Activated naive CD4-positive, alpha-beta T cell treated with anti-CD3 and anti-CD28 coated beads, Interleukin-2, amount 10 ng/mL, durations not matched to agents 7 days and 5 days (primary cell): ENCODE measurements around the gene NDOR1.

ENCODE experiments used
- CTCF ChIA-PET: fragments of 350-600 bp; sonication (Branson Sonifier 250); formaldehyde crosslinking; loops from one replicate; lab custom pipeline; 2021; ENCODE audit warnings: antibody characterized with exemption; lab: Charles Lee
- DNase-seq: peaks from one replicate; pipeline ENCODE4 v3.0.0-alpha.2; 2020
- H3K27ac Mint-ChIP-seq: one replicate; pipeline ENCODE4 v1.8.0; 2021; ENCODE audit warnings: mild to moderate bottlenecking, moderate library complexity, mixed read lengths
- H3K27me3 Mint-ChIP-seq: one replicate; pipeline ENCODE4 v1.8.0; 2021; ENCODE audit warnings: mild to moderate bottlenecking, mixed read lengths
- H3K36me3 Mint-ChIP-seq: one replicate; pipeline ENCODE4 v1.8.0; 2021; ENCODE audit warnings: mixed read lengths
- H3K4me1 Mint-ChIP-seq: one replicate; pipeline ENCODE4 v1.8.0; 2021; ENCODE audit warnings: mixed read lengths
- H3K4me3 Mint-ChIP-seq: one replicate; pipeline ENCODE4 v1.8.0; 2021; ENCODE audit warnings: mild to moderate bottlenecking, moderate library complexity, mixed read lengths
- H3K9me3 Mint-ChIP-seq: one replicate; pipeline ENCODE4 v1.8.0; 2021; ENCODE audit warnings: mixed read lengths

The NDOR1 gene

DNA sequence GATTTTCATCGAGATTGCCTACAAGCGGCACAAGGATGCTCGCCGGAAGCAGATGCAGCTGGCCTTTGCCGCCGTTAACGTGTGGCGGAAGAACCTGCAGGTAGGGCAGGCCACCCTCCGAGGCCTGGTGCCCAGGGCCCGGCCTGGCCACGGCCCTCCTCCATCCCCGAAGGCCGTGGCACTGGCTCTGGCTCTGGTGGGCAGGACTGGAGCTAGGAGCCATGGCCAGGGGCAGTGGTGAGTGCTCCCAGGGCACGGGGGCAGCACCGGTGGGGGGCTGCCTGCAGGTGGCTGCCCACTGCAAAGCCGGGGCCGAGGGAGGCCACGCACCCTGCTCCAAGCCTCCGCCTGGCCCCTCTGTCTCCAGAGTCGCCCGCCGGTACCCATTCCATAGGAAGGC, 41.7 kb upstream of the NDOR1 start:
- H3K4me3 Mint-ChIP-seq = no peak overlapping the region
- no peaks in the 10 kb centered on the region for H3K9me3 Mint-ChIP-seq
- CTCF ChIA-PET = interaction anchor here (1.3 to 1.4 kb wide), 2 partner anchors 12 to 73 kb away, joined by 4 to 8 read pairs; no protein-coding TSS in a partner anchor
- no peak for DNase-seq
- peaks cover 97% of the 10 kb centered on the region for H3K27me3 Mint-ChIP-seq
- no peak overlapping the region for H3K27ac Mint-ChIP-seq
- peaks cover 7% of the 10 kb centered on the region for H3K4me1 Mint-ChIP-seq
- no peaks in the 10 kb centered on the region for H3K36me3 Mint-ChIP-seq

DNA sequence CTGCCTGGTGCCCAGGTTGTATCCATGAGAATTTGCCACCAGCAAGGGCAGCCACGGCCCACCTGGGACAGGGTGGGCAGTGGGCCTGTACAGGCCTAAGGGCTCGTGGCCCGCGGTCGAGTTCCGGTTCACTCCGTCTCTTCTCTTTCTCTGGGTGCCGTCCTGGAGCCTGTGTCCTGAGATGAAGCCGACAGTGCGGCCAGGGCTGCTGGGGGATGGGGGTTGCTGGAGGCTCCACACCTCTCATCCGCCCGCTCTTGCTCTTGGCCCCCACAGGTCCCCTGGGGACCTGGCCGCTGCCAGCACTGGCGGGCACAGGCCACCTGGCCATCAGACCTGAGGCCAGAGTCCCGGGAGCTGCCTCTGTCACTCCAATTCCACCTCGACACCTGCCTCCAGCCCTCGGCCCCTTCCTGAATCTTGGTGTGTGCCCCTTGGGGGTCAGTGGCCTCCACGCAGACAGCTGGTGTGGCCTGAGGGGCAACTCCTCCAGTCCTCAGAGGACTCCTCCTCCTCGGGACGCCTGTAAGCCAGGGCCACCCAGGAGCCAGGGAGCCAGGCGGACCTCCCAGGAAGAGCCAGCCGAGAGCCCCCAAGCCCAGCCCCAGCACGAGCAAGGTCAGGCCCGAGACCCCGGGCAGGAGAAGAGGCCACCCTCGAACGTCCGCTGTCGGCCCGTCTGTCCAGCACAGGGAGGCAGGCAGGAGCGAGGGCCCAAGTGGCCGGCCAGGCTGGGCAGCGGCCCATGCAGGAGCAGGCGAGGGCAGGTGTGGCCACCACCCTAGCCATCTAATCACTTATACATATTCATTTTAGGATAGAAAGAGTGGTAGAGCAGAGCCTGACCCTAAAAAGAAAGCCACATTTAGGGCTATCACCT, 40.9 kb upstream of the NDOR1 start:
- Mint-ChIP-seq H3K9me3 (no peaks in the 10 kb centered on the region), H3K4me3 (no peak overlapping the region), H3K27ac (no peak overlapping the region), H3K4me1 (peaks cover 2% of the 10 kb centered on the region), H3K36me3 (no peaks in the 10 kb centered on the region), H3K27me3 (peaks cover 97% of the 10 kb centered on the region)
- DNase-seq = no peak
- CTCF ChIA-PET = interaction anchor here (1.4 kb wide), 1 partner anchor 72 kb away, joined by 4 read pairs; no protein-coding TSS in a partner anchor

DNA sequence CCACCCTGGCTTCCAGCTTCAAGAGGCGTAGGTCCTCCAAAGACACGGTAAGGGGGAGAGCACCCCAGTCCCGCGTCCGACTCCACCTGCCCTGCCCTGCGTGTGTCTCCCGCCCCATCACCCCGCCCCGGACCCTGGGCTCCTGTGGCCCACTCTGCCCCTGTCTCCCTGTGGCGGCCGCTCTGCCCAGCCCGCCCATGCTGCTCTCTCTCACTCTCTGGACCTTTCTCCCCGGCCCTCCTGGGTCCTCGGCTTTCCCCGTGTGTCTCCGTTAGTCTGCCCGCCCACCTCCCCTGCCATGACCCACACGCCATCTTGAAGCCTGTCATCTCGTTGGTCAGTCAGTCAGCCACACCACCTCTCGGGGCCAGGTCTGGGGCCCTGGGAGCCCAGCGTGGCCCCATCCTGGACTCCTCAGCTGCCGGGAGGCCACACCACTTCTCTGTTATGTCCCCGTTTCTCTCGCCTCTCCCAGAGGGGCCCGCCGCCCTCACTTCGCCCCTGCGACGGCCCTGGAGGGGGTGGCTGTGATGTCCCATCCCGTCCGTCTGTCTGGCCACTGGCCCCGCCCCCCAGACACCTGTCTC, 40.2 kb upstream of the NDOR1 start:
- DNase-seq = no peak
- no peak overlapping the region for H3K4me3 Mint-ChIP-seq
- peaks cover 2% of the 10 kb centered on the region for H3K4me1 Mint-ChIP-seq
- H3K27ac Mint-ChIP-seq = no peak overlapping the region
- H3K27me3 Mint-ChIP-seq = peaks cover 96% of the 10 kb centered on the region
- CTCF ChIA-PET = no interaction called here
- no peaks in the 10 kb centered on the region for H3K36me3 Mint-ChIP-seq
- no peaks in the 10 kb centered on the region for H3K9me3 Mint-ChIP-seq

DNA sequence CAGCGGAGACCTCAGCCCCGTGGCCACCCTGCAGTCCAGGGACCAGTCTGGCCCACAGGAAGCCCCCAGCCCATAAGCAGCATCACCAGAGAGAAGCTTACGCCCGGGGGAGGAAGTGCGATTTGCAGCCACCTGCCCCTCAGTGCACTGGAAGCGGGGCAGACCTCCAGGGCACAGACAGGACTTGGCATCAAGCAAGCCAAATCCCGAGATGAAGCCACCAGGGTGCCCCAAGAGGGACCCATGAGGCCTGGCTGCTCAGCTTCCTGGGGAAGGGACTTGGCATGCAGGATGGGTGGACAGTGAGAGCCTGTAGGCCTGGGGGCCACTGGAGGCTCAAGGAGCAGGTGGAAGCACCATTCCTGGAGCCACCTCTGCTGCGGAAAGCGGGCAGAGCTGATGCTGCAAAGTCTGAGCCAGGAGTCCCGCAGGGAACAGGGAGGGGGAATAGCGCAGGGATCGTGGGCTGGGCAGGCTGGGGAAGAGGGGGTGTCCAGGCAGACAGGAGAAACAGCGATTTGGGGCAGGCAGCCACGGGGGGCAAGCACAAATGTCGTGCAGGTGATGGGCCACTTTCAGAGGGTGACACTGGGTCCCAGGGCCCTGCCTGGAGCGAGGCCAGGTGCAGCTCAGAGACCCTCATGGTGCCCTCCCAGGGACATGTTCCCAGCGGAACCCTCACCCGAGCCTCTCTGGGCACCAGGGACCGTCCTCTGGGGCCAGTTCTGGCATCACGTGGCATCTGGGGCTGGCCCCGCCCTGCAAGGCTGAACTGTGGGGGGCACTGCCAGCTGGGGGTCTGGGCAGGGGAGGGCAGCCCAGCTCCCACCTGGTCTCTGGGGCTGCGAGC, 38.9 kb upstream of the NDOR1 start:
- CTCF ChIA-PET = no interaction called here
- H3K4me1 Mint-ChIP-seq = peaks cover 2% of the 10 kb centered on the region
- no peak for DNase-seq
- H3K9me3 Mint-ChIP-seq = no peaks in the 10 kb centered on the region
- no peak overlapping the region for H3K4me3 Mint-ChIP-seq
- H3K27ac Mint-ChIP-seq = no peak overlapping the region
- peaks cover 96% of the 10 kb centered on the region for H3K27me3 Mint-ChIP-seq
- no peaks in the 10 kb centered on the region for H3K36me3 Mint-ChIP-seq

DNA sequence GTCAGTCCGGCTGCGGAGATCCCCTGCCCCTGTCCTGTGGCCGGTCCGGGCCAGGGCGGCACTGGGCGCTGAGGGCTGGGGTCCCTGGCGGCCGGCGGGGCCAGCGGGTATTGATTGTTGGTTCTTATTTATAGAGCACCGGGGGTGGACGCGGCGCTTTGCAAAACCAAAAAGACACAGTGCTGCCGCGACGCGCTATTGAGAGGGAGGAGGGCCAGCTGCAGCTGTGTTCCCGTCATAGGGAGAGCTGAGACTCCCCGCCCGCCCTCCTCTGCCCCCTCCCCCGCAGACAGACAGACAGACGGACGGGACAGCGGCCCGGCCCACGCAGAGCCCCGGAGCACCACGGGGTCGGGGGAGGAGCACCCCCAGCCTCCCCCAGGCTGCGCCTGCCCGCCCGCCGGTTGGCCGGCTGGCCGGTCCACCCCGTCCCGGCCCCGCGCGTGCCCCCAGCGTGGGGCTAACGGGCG, 38.2 kb upstream of the NDOR1 start:
- Mint-ChIP-seq H3K4me3 (no peak overlapping the region), H3K36me3 (no peaks in the 10 kb centered on the region), H3K4me1 (peaks cover 2% of the 10 kb centered on the region), H3K9me3 (no peaks in the 10 kb centered on the region), H3K27ac (no peak overlapping the region), H3K27me3 (peaks cover 96% of the 10 kb centered on the region)
- no peak for DNase-seq
- CTCF ChIA-PET = no interaction called here

DNA sequence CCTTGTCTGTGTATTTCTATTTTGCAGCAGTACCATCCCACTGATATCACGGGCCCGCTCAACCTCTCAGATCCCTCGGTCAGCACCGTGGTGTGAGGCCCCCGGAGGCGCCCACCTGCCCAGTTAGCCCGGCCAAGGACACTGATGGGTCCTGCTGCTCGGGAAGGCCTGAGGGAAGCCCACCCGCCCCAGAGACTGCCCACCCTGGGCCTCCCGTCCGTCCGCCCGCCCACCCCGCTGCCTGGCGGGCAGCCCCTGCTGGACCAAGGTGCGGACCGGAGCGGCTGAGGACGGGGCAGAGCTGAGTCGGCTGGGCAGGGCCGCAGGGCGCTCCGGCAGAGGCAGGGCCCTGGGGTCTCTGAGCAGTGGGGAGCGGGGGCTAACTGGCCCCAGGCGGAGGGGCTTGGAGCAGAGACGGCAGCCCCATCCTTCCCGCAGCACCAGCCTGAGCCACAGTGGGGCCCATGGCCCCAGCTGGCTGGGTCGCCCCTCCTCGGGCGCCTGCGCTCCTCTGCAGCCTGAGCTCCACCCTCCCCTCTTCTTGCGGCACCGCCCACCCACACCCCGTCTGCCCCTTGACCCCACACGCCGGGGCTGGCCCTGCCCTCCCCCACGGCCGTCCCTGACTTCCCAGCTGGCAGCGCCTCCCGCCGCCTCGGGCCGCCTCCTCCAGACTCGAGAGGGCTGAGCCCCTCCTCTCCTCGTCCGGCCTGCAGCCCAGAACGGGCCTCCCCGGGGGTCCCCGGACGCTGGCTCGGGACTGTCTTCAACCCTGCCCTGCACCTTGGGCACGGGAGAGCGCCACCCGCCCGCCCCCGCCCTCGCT, 37.5 kb upstream of the NDOR1 start:
- Mint-ChIP-seq H3K36me3 (no peaks in the 10 kb centered on the region), H3K4me1 (peaks cover 2% of the 10 kb centered on the region), H3K27ac (no peak overlapping the region), H3K27me3 (peaks cover 96% of the 10 kb centered on the region), H3K4me3 (no peak overlapping the region), H3K9me3 (no peaks in the 10 kb centered on the region)
- DNase-seq = no peak
- CTCF ChIA-PET = no interaction called here

DNA sequence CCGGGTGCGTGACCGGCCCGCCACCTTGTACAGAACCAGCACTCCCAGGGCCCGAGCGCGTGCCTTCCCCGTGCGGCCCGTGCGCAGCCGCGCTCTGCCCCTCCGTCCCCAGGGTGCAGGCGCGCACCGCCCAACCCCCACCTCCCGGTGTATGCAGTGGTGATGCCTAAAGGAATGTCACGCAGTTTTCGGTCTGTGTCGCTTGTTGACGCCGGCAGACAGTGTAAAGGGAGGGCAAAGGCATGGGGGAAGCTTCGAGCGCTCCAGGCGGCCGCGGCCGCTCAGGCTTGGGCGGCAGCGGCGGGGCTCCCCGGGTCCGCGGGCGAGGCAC, 37.0 kb upstream of the NDOR1 start:
- Mint-ChIP-seq H3K27me3 (peaks cover 96% of the 10 kb centered on the region), H3K27ac (no peak overlapping the region), H3K4me1 (peaks cover 4% of the 10 kb centered on the region), H3K36me3 (no peaks in the 10 kb centered on the region), H3K4me3 (no peak overlapping the region), H3K9me3 (no peaks in the 10 kb centered on the region)
- no peak for DNase-seq
- CTCF ChIA-PET = interaction anchor here (1.2 kb wide), 1 partner anchor 11 kb away, joined by 3 read pairs; no protein-coding TSS in a partner anchor

DNA sequence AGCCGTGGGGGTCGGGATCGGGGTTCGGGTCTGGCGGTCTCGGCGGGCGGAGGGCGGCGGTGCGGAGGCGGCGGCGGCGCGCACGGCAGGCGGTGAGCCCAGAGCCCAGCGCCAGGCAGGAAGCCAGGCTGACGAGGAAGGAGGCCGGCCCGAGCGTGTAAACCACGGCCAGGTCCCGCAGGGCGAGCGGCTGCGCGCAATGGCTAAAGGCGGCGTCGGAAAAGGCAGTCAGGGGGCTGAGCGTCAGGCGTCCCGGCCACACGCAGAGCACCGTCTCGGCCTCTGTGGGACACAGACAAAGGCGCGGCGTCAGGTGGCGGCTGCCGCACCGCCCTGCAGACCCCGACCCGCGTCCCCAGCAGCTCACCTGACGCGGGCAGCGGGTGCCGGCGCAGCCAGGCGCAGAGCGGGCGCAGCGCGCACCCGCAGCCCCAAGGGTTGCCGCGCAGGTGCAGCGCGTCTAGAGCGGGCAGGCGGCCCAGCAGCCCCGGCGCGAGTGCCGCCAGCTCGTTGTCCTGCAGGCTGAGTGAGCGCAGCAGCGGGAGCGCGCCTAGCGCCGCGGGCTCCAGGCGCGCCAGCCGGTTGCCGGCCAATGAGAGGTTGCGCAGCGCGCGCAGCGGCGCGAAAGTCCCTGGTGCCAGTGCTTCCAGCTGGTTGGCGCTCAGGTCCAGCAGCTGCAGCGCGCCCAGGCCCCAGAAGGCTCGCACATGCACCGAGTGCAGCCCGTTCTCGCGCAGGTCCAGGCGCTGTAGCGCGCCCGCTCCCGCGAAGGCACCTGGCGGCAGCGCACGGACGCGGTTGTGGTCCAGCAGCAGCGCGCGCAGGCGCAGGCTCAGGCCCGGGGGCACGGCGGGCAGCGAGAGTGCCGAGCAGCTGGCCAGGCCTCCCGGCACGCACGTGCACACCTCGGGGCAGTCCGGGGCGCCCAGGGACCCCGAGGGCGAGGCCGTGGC, 36.3 kb upstream of the NDOR1 start:
- CTCF ChIA-PET = interaction anchor here (1.2 kb wide), 1 partner anchor 11 kb away, joined by 3 read pairs; no protein-coding TSS in a partner anchor
- H3K27me3 Mint-ChIP-seq = peaks cover 98% of the 10 kb centered on the region

DNA sequence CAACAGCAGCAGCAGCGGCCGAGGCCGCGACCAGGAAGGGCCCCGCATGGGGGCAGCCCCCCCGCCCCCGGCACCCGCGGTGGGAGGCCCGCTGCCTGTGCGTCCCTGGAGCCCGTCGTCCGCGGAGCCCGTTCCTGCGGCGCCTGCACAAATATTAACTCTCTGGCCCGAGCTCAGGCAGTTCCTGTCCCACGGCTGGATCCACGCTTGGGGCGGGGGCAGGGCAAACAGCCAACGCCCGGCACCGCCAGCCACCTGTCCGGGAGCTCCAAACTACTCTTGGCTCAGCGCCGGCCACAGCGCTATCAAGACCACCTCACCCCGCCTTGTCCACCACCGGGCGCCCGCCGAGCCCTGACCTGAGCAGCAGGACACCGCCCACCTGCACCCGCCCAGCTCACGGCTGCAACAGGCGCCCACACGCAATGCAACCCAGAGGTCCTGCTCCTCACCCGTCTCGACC, 35.6 kb upstream of the NDOR1 start, which contains the start of gene LRRC26:
LRRC26 (minus strand) TSS at position 156 of the 463 bp plus-strand sequence; CDS start at position 48, 108 bp downstream.
- peaks cover 98% of the 10 kb centered on the region for H3K27me3 Mint-ChIP-seq
- peak within 1 kb of the TSS; percentile 60 for H3K4me3 Mint-ChIP-seq
- no peak for DNase-seq
- no peaks in the 10 kb centered on the region for H3K9me3 Mint-ChIP-seq
- H3K36me3 Mint-ChIP-seq = no peaks in the 10 kb centered on the region
- CTCF ChIA-PET = interaction anchor here (1.0 to 1.2 kb wide), 2 partner anchors 12 to 123 kb away, joined by 3 read pairs; no protein-coding TSS in a partner anchor
- H3K4me1 Mint-ChIP-seq = peaks cover 4% of the 10 kb centered on the region
- H3K27ac Mint-ChIP-seq = no peak within 1 kb of the TSS

More for the DNA sequence above, 36.3 kb upstream of the NDOR1 start:
- H3K4me1 Mint-ChIP-seq = peaks cover 4% of the 10 kb centered on the region
- H3K36me3 Mint-ChIP-seq = no peaks in the 10 kb centered on the region
- H3K9me3 Mint-ChIP-seq = no peaks in the 10 kb centered on the region
- no peak overlapping the region for H3K27ac Mint-ChIP-seq
- H3K4me3 Mint-ChIP-seq = peak overlapping the region; percentile 60
- DNase-seq = peak; percentile 30

DNA sequence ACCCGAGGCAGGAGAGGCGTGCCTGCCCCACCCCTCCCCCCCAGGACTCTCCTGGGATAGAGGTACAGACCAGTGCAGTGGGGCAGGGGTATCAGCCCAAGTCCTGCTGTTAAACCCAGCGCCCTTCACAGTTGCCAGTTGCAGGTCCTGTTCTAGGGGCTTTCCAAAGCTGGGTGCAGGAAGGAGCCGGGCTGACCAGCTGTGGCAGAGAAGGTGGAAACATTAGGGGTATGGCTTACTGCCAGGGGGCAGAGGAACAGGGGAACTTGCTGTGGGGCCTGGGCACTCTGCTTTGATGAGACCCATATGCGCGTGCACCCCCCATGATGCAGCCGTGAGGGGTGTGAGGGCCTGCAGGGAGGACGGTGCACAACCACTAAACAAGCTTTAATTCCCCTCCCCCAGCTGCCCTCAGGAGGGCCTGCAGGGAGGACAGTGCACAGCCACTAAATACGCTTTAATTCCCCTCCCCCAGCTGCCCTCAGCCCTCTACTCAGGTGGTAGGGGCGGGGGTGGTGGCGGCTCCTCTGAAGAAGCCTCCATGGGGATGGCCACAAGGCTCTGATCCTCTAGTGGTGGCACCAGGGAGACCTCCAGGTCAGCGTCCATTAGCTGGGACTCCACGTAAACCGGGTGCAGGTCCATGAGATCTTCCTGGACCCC, 34.9 kb upstream of the NDOR1 start:
- H3K4me1 Mint-ChIP-seq = peaks cover 4% of the 10 kb centered on the region
- H3K9me3 Mint-ChIP-seq = no peaks in the 10 kb centered on the region
- H3K4me3 Mint-ChIP-seq = no peak overlapping the region
- no peak for DNase-seq
- H3K27me3 Mint-ChIP-seq = peaks cover 98% of the 10 kb centered on the region
- H3K27ac Mint-ChIP-seq = no peak overlapping the region
- H3K36me3 Mint-ChIP-seq = no peaks in the 10 kb centered on the region
- CTCF ChIA-PET = interaction anchor here (1.0 kb wide), 1 partner anchor 124 kb away, joined by 3 read pairs; no protein-coding TSS in a partner anchor

DNA sequence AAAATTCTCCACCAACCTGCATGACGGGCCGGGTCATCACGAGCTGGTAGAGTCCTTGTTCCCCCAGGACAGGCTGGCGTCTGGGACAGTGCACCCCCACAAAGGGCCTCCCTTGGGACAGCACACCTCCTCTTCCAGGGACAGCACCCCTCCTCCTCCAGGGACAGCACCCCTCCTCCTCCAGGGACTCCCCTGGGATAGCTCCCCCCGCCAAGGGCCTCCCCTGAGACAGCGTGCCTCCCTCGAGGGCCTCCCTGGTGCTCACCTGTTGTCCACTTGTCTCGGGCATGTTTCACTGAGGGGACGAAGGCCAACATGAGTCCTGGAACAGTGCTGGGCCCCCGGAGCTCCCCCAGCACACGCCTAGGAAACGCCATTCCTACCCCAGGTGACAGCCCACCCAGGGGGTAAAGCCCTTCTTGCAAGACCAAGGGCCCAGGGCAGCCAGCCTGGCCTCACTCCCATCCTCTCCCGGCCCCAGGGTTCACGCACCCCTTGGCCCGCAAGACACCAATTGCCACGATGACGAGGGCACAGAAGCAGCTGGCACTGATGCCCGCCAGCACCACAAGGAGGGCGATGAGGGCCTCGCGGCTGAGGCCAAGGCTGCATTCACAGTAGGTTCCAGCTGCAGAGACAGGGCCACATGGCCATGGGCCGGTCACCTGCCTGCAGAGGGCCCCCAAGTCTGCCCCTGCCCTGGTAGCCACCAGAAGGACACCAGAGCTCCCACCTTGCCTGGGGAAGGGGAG, 34.2 kb upstream of the NDOR1 start:
- Mint-ChIP-seq H3K4me3 (no peak overlapping the region), H3K4me1 (peaks cover 4% of the 10 kb centered on the region), H3K9me3 (no peaks in the 10 kb centered on the region), H3K27ac (no peak overlapping the region), H3K36me3 (no peaks in the 10 kb centered on the region), H3K27me3 (peaks cover 98% of the 10 kb centered on the region)
- no peak for DNase-seq
- CTCF ChIA-PET = interaction anchor here (1.0 kb wide), 1 partner anchor 125 kb away, joined by 3 read pairs; no protein-coding TSS in a partner anchor
